Left ventricle myocardium inferior (tissue), 1 donor: Measurements from ENCODE around the gene KIAA1671. TPM values are rescaled to one million over a fixed set of nuclear protein-coding genes. Genes with fewer than 3 reads are reported as not detected.

Experiments
- DNase-seq: peaks from one replicate; pipeline ENCODE4 v3.0.0-alpha.2; 2020
- H3K27ac ChIP-seq: fragments of 200-600 bp; replicated peaks from 2 replicates; pipeline ENCODE4 v1.8.0; 2021
- H3K27me3 ChIP-seq: fragments of 200-600 bp; 2 replicates; pipeline ENCODE4 v1.8.0; 2021; ENCODE audit warnings: low read depth
- H3K36me3 ChIP-seq: fragments of 200-600 bp; 2 replicates; pipeline ENCODE4 v1.8.0; 2021
- H3K4me1 ChIP-seq: fragments of 200-600 bp; 2 replicates; pipeline ENCODE4 v1.8.0; 2021
- H3K4me3 ChIP-seq: fragments of 200-600 bp; 2 replicates; pipeline ENCODE4 v1.8.0; 2021; ENCODE audit warnings: mild to moderate bottlenecking, moderate library complexity
- H3K9me3 ChIP-seq: fragments of 200-600 bp; replicated peaks from 2 replicates; pipeline ENCODE4 v1.8.0; 2021
- CTCF ChIP-seq: fragments of 200-600 bp; IDR thresholded peaks from 2 replicates; pipeline ENCODE4 v1.8.0; 2021; ENCODE audit warnings: antibody characterized with exemption, mild to moderate bottlenecking, borderline replicate concordance
- intact Hi-C: fragments of 100-400 bp; cut with micrococcal nuclease; formaldehyde crosslinking; loops from one replicate; pipeline ENCODE4 v1.11.0; 2022
- total RNA-seq: library from RNA; stranded (reverse); fragmentation: NEBNext Ultra II Directional; extraction: Animal tissue kit (Norgen Biotek cat#: 25700); gene quantifications from one replicate; pipeline ENCODE4 v1.2.1, GENCODE V29; 2021
- donor health status: DM: no; HTN: yes; CAD: no; lungs with severe emphysema.

The KIAA1671 gene
- total RNA-seq, 1 donor from 2014 or later = 12.2 TPM

GRCh38 chr22:25122136-25122764 is 169.7 kb downstream of the KIAA1671 start:
- H3K4me3 ChIP-seq = no peak overlapping the region
- no peaks in the 10 kb centered on the region for H3K27me3 ChIP-seq
- H3K9me3 ChIP-seq = no peaks in the 10 kb centered on the region
- no peak overlapping the region for H3K27ac ChIP-seq
- TF ChIP-seq CTCF = no peak
- intact Hi-C loops = no loop called here
- DNase-seq = no peak
- peaks cover 23% of the 10 kb centered on the region for H3K4me1 ChIP-seq
- peaks cover 4% of the 10 kb centered on the region for H3K36me3 ChIP-seq

GRCh38 chr22:25123677-25124076 is 171.2 kb downstream of the KIAA1671 start:
- Histone ChIP-seq H3K4me3 (no peak overlapping the region), H3K27ac (no peak overlapping the region), H3K36me3 (peaks cover 4% of the 10 kb centered on the region), H3K9me3 (no peaks in the 10 kb centered on the region), H3K27me3 (no peaks in the 10 kb centered on the region), H3K4me1 (peaks cover 37% of the 10 kb centered on the region)
- no peak for DNase-seq
- no peak for TF ChIP-seq CTCF
- intact Hi-C loops = no loop called here

- no peak for TF ChIP-seq CTCF
- no peak overlapping the region for H3K4me3 ChIP-seq
- intact Hi-C loops = no loop called here
- peaks cover 41% of the 10 kb centered on the region for H3K4me1 ChIP-seq
- no peak overlapping the region for H3K27ac ChIP-seq
- no peak for DNase-seq
- no peaks in the 10 kb centered on the region for H3K27me3 ChIP-seq
- peaks cover 4% of the 10 kb centered on the region for H3K36me3 ChIP-seq
- no peaks in the 10 kb centered on the region for H3K9me3 ChIP-seq
These were observed 173.3 kb downstream of the KIAA1671 start for GRCh38 chr22:25125693-25126357.

- DNase-seq = no peak
- no peak overlapping the region for H3K27ac ChIP-seq
- no peaks in the 10 kb centered on the region for H3K9me3 ChIP-seq
- TF ChIP-seq CTCF = no peak
- H3K27me3 ChIP-seq = no peaks in the 10 kb centered on the region
- peaks cover 4% of the 10 kb centered on the region for H3K36me3 ChIP-seq
- intact Hi-C loops = no loop called here
- no peak overlapping the region for H3K4me3 ChIP-seq
- H3K4me1 ChIP-seq = peaks cover 43% of the 10 kb centered on the region
These were observed 174.0 kb downstream of the KIAA1671 start for GRCh38 chr22:25126510-25126909.

- H3K4me1 ChIP-seq = peaks cover 51% of the 10 kb centered on the region
- TF ChIP-seq CTCF = no peak
These were observed 174.8 kb downstream of the KIAA1671 start for GRCh38 chr22:25127318-25127717.

More at GRCh38 chr22:25127318-25127717, 174.8 kb downstream of the KIAA1671 start:
- Histone ChIP-seq H3K27ac (no peak overlapping the region), H3K4me3 (no peak overlapping the region), H3K36me3 (peaks cover 4% of the 10 kb centered on the region), H3K9me3 (no peaks in the 10 kb centered on the region), H3K27me3 (no peaks in the 10 kb centered on the region)
- intact Hi-C loops = no loop called here
- DNase-seq = no peak
